Choroid plexus epithelial cell (primary cell): Measurements from ENCODE around the gene MESP1.

Source experiments
- DNase-seq: peaks from one replicate; pipeline ENCODE4 v3.0.0-alpha.2; 2010; ENCODE audit warnings: low read depth
- H3K4me3 ChIP-seq: 2 replicates; pipeline ENCODE4 v1.5.1; 2011; ENCODE audit warnings: low read depth, mild to moderate bottlenecking, control low read depth, low read length, moderate library complexity
- TF ChIP-seq, protein P1 (sequence below): conservative IDR thresholded peaks from 2 replicates; pipeline ENCODE4 v1.5.1; 2011; ENCODE audit warnings: low read depth, mild to moderate bottlenecking, control low read depth, inconsistent platforms, low read length, moderate library complexity

MESP1 gene

DNA sequence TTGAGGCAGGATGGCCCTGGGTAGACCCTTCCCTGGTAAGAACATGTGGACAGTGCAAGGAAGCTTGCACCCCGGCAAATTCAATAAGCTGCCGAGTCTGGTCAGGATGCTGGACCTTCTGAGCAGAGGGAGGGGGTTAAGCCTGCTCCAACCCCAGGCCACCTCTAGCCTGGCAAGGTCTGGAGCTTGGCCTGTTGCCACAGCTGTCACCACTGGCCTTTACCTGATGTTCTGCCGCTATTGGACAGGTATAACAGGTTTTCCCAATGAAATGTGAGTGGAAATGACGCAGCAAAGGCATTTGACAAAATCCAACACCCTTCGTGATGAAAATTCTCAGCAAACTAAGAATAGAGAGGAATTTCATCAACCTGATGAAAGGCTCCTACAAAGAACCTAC lies 699 bp upstream of the MESP1 start:
- TF ChIP-seq, protein P1, sequence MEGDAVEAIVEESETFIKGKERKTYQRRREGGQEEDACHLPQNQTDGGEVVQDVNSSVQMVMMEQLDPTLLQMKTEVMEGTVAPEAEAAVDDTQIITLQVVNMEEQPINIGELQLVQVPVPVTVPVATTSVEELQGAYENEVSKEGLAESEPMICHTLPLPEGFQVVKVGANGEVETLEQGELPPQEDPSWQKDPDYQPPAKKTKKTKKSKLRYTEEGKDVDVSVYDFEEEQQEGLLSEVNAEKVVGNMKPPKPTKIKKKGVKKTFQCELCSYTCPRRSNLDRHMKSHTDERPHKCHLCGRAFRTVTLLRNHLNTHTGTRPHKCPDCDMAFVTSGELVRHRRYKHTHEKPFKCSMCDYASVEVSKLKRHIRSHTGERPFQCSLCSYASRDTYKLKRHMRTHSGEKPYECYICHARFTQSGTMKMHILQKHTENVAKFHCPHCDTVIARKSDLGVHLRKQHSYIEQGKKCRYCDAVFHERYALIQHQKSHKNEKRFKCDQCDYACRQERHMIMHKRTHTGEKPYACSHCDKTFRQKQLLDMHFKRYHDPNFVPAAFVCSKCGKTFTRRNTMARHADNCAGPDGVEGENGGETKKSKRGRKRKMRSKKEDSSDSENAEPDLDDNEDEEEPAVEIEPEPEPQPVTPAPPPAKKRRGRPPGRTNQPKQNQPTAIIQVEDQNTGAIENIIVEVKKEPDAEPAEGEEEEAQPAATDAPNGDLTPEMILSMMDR, result no peak
- H3K4me3 ChIP-seq, result no peak overlapping the region
- DNase-seq, result no peak

DNA sequence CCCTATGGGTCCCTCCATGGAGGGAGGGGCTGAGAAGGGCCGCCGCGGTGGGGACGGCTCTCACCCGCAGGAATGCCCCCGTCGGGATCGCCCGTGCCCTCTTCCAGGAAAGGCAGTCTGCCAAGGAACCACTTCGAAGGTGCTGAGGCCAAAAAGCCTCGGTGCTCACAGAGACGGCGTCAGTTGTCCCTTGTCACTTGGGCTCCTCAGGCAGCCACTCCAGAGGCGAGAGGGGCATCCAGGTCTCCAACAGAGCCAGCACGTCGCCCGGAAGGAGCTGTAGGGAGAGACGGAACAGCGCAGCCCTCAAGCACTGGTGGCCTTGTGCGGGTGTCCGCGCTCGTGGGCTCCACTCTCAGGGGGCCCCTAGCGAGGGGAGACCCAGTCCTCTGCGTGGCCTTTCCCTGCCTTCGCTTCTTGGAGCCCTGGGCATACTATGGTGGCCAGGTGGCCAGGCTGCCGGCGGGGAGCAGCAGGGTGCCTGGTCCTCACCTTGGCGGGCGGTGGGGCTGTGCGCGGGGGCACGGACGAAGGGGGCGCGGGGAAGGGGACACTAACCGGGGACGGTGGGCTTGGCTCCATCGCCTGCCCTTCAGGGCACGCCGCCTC lies 994 bp downstream of the MESP1 start:
- no peak for DNase-seq
- TF ChIP-seq, protein P1, result no peak
- H3K4me3 ChIP-seq, result peak overlapping the region; percentile 62

DNA sequence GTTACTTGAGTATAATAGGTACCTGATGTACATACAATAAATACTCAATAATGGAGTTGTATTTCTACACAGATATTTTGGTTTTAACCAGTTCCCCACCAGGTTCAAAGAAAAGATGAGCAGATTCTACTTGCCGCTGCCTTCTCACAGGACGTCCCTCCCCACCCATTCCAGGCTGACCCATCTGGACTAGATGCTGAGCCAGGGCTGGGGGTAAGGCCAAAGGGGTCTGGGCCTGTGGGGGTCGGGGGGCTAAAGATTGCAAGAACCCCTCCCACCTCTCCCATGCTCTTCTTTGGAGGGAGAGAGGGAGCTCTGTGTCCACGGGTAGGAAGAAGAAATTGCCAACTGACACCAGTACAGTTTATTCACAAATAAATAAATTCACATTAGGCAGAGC lies 1.5 kb downstream of the MESP1 start:
- TF ChIP-seq, protein P1, result no peak
- no peak overlapping the region for H3K4me3 ChIP-seq
- DNase-seq, result no peak

DNA sequence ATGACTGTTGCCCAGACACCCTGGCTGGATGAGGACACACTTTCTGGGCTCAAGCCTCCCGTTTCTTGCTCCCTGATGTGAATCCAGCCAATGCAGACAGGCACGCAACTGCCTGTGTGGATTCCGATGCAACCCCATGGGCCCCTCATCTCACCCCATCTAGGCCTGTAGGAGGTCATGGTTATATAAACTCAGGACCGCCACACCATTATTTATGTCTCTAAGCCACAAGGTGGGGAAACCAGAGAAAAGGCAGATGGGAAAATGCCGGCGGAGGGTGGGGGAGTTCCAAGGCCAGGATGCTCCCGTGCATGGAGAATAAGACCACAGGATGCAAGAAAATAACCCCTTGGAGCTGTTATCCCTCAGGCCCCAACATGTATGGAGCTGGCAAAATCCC lies 2.0 kb downstream of the MESP1 start:
- TF ChIP-seq, protein P1, result no peak
- DNase-seq, result no peak
- H3K4me3 ChIP-seq, result no peak overlapping the region

DNA sequence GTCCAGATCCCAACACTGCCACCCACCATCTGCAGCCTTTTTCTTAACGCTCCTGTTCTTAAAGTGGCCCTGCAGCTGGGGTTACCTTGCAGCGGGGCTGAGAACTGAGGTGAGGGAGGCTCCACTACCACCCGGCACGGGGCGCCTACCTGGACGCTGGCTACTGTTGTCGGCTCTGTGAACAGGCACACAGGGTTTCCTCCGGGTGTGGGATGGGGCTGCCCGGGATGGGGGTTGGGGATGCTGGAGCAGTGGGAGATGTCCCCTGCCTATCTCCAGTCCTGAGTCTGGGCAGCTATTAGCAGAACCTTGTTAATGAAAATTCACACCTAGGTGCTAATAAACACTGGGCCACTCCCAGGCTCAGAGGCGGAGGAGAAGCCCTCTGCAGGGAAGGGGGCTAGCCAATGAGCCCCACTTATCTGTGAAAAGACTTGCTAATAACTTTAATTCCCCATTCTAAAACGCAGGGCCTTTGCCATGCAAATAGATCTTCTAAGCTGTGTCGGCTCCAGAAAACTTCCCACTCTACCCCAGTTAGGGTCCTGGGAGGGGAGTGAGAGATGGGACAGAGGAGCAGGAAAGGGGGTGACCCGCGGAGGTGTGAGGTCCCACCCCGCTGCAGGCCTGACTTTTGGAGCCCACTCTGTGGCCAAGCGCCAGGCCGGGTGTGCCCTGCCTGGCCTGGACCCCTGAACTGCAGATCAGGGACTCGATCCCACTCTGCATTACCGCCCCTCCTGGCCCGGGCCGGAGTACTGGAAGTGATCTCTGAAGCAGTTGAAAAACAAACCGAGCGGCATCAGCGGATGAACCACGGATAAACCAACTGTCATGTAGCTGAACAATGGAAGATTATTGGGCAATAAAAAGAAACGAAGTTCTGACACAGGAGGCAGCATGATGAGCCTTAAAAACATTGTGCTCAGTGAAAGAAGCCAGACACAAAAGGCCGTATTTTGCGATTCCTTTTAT lies 3.1 kb downstream of the MESP1 start:
- no peak for DNase-seq
- H3K4me3 ChIP-seq, result no peak overlapping the region
- TF ChIP-seq, protein P1, result no peak

DNA sequence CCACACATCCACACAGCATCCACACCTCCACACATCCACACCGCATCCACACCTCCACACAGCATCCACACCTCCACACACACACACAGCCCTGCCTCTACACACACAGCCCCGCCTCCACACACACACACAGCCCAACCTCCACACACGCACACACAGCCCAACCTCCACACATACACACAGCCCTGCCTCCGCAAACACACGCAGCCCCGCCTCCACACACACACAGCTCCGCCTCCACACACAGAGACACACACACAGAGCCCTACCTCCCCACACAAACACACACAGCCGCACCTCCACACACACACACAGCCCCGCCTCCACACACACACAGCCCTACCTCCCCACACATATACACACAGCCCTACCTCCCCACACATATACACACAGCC lies 4.7 kb downstream of the MESP1 start:
- DNase-seq, result no peak
- TF ChIP-seq, protein P1, result no peak
- no peak overlapping the region for H3K4me3 ChIP-seq
